ENCODE data around the gene B4GALNT4. TPM values are rescaled to one million over a fixed set of nuclear protein-coding genes. Genes with fewer than 3 reads are reported as not detected.

The B4GALNT4 gene
- total and polyA plus RNA-seq, 2 donors (not counting 1 experiment from before 2014, with no cell fraction given) = 1.5 to 3.8 TPM

DNA sequence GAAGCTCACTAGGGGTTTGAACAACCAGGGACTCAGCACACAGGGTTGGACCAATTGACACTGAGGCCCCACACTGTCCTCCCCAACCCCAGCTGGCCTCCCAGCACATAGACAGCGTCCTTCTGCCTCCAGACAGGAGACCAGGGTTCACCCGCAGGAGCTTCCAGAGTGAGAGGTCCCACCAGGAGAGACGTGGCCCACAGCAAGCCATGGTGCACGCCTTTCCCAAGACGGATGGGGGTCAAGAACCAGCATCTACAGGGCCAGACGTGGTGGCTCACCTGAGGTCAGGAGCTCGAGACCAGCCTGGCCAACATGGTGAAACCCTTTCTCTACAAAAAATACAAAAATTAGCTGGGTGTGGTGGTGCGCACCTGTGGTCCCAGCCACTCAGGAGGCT, 57.6 kb downstream of the B4GALNT4 start:
- TF ChIP-seq EZH2 (IDR thresholded peaks at IDR 0.05; ENCODE audit: low read length, missing control alignments) = no peak
- TF ChIP-seq, protein P1, sequence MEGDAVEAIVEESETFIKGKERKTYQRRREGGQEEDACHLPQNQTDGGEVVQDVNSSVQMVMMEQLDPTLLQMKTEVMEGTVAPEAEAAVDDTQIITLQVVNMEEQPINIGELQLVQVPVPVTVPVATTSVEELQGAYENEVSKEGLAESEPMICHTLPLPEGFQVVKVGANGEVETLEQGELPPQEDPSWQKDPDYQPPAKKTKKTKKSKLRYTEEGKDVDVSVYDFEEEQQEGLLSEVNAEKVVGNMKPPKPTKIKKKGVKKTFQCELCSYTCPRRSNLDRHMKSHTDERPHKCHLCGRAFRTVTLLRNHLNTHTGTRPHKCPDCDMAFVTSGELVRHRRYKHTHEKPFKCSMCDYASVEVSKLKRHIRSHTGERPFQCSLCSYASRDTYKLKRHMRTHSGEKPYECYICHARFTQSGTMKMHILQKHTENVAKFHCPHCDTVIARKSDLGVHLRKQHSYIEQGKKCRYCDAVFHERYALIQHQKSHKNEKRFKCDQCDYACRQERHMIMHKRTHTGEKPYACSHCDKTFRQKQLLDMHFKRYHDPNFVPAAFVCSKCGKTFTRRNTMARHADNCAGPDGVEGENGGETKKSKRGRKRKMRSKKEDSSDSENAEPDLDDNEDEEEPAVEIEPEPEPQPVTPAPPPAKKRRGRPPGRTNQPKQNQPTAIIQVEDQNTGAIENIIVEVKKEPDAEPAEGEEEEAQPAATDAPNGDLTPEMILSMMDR (conservative IDR thresholded peaks at IDR 0.05 in 1 of 2, IDR thresholded peaks at IDR 0.05 in 1 of 2; ENCODE audit: low read depth in 1 of 2, low read length in 2 of 2) = no peak
- no peak overlapping the region for H3K9ac ChIP-seq (ENCODE audit: insufficient read depth, low read length)
- no peaks in the 10 kb centered on the region for H3K36me3 ChIP-seq (ENCODE audit: control insufficient read depth, insufficient read depth, low read length)
- no peaks in the 10 kb centered on the region for H4K20me1 ChIP-seq (ENCODE audit: control insufficient read depth, extremely low read depth, insufficient read depth, low read length)
- no peaks in the 10 kb centered on the region for H3K4me1 ChIP-seq (ENCODE audit: control insufficient read depth, extremely low read depth, insufficient read depth, low read length)
- no peaks in the 10 kb centered on the region for H3K9me3 ChIP-seq (ENCODE audit: control insufficient read depth, insufficient read depth, low read depth, low read length)
- no peak overlapping the region for H3K27ac ChIP-seq (ENCODE audit: insufficient read depth, low read length)
- no peak for DNase-seq (ENCODE audit: low read depth in 2 of 2)
- H3K4me3 ChIP-seq (replicated peaks in 1 of 4; ENCODE audit: control extremely low read depth in 1 of 4, insufficient read depth in 1 of 4, low read depth in 3 of 4, low read length in 4 of 4) = no peak overlapping the region
- H2AFZ ChIP-seq (ENCODE audit: low read length) = no peak overlapping the region
- no peaks in the 10 kb centered on the region for H3K79me2 ChIP-seq (ENCODE audit: control insufficient read depth, insufficient read depth, low read length)
- H3K27me3 ChIP-seq (ENCODE audit: control insufficient read depth, insufficient read depth, low read length) = peaks cover 2% of the 10 kb centered on the region
- no peak overlapping the region for H3K4me2 ChIP-seq (ENCODE audit: extremely low read depth, insufficient read depth, low read length)

DNA sequence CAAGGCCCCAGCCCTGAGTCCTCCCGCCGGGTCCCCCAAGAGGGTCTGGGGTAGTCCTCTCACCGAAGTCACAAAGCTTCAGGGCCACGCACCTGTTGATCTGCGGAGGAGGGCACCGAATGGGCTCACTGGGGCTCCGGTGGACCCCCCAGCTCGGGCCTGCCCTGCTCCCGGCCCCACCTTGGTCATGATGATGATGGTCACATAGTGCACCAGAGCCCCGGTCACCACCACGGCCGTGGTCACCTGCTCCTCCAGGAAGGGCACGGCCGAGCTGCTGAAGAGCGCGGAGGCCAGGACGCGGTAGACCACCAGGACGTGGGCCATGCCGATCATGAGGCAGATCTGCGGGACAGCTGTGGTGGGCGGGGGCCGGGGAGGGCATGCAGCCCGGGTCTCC, 59.0 kb downstream of the B4GALNT4 start:
- H3K27me3 ChIP-seq (ENCODE audit: control insufficient read depth, insufficient read depth, low read length) = peaks cover 2% of the 10 kb centered on the region
- no peaks in the 10 kb centered on the region for H3K4me1 ChIP-seq (ENCODE audit: control insufficient read depth, extremely low read depth, insufficient read depth, low read length)
- H2AFZ ChIP-seq (ENCODE audit: low read length) = no peak overlapping the region
- no peak overlapping the region for H3K9ac ChIP-seq (ENCODE audit: insufficient read depth, low read length)
- H3K4me2 ChIP-seq (ENCODE audit: extremely low read depth, insufficient read depth, low read length) = no peak overlapping the region
- no peaks in the 10 kb centered on the region for H3K9me3 ChIP-seq (ENCODE audit: control insufficient read depth, insufficient read depth, low read depth, low read length)
- TF ChIP-seq, protein P1 (conservative IDR thresholded peaks at IDR 0.05 in 1 of 2, IDR thresholded peaks at IDR 0.05 in 1 of 2; ENCODE audit: low read depth in 1 of 2, low read length in 2 of 2) = no peak
- no peak overlapping the region for H3K27ac ChIP-seq (ENCODE audit: insufficient read depth, low read length)
- DNase-seq (ENCODE audit: low read depth in 2 of 2) = no peak
- H3K4me3 ChIP-seq (replicated peaks in 1 of 4; ENCODE audit: control extremely low read depth in 1 of 4, insufficient read depth in 1 of 4, low read depth in 3 of 4, low read length in 4 of 4) = no peak overlapping the region
- no peaks in the 10 kb centered on the region for H3K79me2 ChIP-seq (ENCODE audit: control insufficient read depth, insufficient read depth, low read length)
- no peaks in the 10 kb centered on the region for H4K20me1 ChIP-seq (ENCODE audit: control insufficient read depth, extremely low read depth, insufficient read depth, low read length)
- H3K36me3 ChIP-seq (ENCODE audit: control insufficient read depth, insufficient read depth, low read length) = no peaks in the 10 kb centered on the region

DNA sequence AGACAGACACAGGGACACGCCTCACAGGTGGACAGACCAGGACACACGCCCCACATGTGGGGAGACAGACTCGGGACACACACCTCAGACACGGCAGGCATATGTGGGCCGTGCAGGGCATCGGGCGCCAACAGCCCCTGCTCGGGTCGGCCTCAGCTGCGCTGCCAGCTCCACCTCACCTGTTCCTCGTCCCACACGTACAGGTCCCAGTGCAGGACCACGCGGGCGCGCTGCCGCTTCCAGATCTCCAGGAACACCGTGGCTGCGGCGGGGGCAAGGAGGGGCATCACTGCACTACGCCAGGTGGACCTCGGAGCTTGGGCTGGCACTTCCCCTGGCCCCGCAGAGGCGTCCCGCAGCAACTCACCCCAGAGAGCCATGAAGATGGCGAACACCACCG, 60.1 kb downstream of the B4GALNT4 start:
- H3K9ac ChIP-seq (ENCODE audit: insufficient read depth, low read length) = no peak overlapping the region
- no peak overlapping the region for H3K27ac ChIP-seq (ENCODE audit: insufficient read depth, low read length)
- H2AFZ ChIP-seq (ENCODE audit: low read length) = no peak overlapping the region
- H3K79me2 ChIP-seq (ENCODE audit: control insufficient read depth, insufficient read depth, low read length) = no peaks in the 10 kb centered on the region
- H3K9me3 ChIP-seq (ENCODE audit: control insufficient read depth, insufficient read depth, low read depth, low read length) = no peaks in the 10 kb centered on the region
- no peak for TF ChIP-seq EZH2 (IDR thresholded peaks at IDR 0.05; ENCODE audit: low read length, missing control alignments)
- TF ChIP-seq, protein P1 (conservative IDR thresholded peaks at IDR 0.05 in 1 of 2, IDR thresholded peaks at IDR 0.05 in 1 of 2; ENCODE audit: low read depth in 1 of 2, low read length in 2 of 2) = no peak
- peaks cover 2% of the 10 kb centered on the region for H3K27me3 ChIP-seq (ENCODE audit: control insufficient read depth, insufficient read depth, low read length)
- H3K4me1 ChIP-seq (ENCODE audit: control insufficient read depth, extremely low read depth, insufficient read depth, low read length) = no peaks in the 10 kb centered on the region
- no peaks in the 10 kb centered on the region for H3K36me3 ChIP-seq (ENCODE audit: control insufficient read depth, insufficient read depth, low read length)
- no peaks in the 10 kb centered on the region for H4K20me1 ChIP-seq (ENCODE audit: control insufficient read depth, extremely low read depth, insufficient read depth, low read length)
- no peak for DNase-seq (ENCODE audit: low read depth in 2 of 2)
- H3K4me3 ChIP-seq (replicated peaks in 1 of 4; ENCODE audit: control extremely low read depth in 1 of 4, insufficient read depth in 1 of 4, low read depth in 3 of 4, low read length in 4 of 4) = no peak overlapping the region
- H3K4me2 ChIP-seq (ENCODE audit: extremely low read depth, insufficient read depth, low read length) = no peak overlapping the region
